GM21576 (cell line): ENCODE measurements around the gene MOGAT2.

Experiments used
- ATAC-seq: cut with Tn5 transposase; IDR thresholded peaks from one replicate; pipeline ENCODE4 v1.9.1; 2021; ENCODE audit warnings: mild to moderate bottlenecking, moderate library complexity; ENCODE audit not compliant: unreplicated experiment

MOGAT2 gene

GRCh38 chr11:75777461-75778110 is 59.9 kb downstream of the MOGAT2 start:
- no peak for ATAC-seq

GRCh38 chr11:75778962-75779361 is 61.3 kb downstream of the MOGAT2 start:
- no peak for ATAC-seq

GRCh38 chr11:75779960-75780359 is 62.3 kb downstream of the MOGAT2 start:
- no peak for ATAC-seq

GRCh38 chr11:75780888-75781287 is 63.2 kb downstream of the MOGAT2 start:
- no peak for ATAC-seq

GRCh38 chr11:75781296-75781695 is 63.7 kb downstream of the MOGAT2 start:
- ATAC-seq, result no peak

- no peak for ATAC-seq
Measured at GRCh38 chr11:75781831-75782230, 64.2 kb downstream of the MOGAT2 start.
